Gastroesophageal sphincter (tissue), 3 donors: ENCODE measurements around the gene PSME2.

Experiments used
- EP300 ChIP-seq: sonication (generic); formaldehyde crosslinking; IDR thresholded peaks from one replicate; pipeline ENCODE4 v1.6.1; 2017; ENCODE audit warnings: antibody characterized with exemption, mild to moderate bottlenecking
- POLR2A ChIP-seq, 2 donors: fragments of 450-650 bp; IDR thresholded peaks; one replicate each; pipeline ENCODE4 v1.6.1; 2017; ENCODE audit warnings: antibody characterized with exemption in 2 of 2, mild to moderate bottlenecking in 2 of 2, moderate library complexity in 1 of 2
- POLR2AphosphoS5 ChIP-seq: sonication (generic); formaldehyde crosslinking; IDR thresholded peaks from one replicate; pipeline ENCODE4 v1.6.1; 2017; ENCODE audit warnings: antibody characterized with exemption
- TF ChIP-seq, protein P1 (sequence below), 4 experiments: fragments of 200-600 bp in 2 of 4; fragments of 450-650 bp in 2 of 4; sonication (generic) in 1 of 4; IDR thresholded peaks; one replicate each; pipeline ENCODE4 v1.5.1; 2017 to 2019; ENCODE audit warnings: antibody characterized with exemption in 4 of 4, mild to moderate bottlenecking in 2 of 4, moderate library complexity in 2 of 4

GRCh38 chr14:24189460-24189859 lies 43.0 kb upstream of the PSME2 start:
- TF ChIP-seq, protein P1, sequence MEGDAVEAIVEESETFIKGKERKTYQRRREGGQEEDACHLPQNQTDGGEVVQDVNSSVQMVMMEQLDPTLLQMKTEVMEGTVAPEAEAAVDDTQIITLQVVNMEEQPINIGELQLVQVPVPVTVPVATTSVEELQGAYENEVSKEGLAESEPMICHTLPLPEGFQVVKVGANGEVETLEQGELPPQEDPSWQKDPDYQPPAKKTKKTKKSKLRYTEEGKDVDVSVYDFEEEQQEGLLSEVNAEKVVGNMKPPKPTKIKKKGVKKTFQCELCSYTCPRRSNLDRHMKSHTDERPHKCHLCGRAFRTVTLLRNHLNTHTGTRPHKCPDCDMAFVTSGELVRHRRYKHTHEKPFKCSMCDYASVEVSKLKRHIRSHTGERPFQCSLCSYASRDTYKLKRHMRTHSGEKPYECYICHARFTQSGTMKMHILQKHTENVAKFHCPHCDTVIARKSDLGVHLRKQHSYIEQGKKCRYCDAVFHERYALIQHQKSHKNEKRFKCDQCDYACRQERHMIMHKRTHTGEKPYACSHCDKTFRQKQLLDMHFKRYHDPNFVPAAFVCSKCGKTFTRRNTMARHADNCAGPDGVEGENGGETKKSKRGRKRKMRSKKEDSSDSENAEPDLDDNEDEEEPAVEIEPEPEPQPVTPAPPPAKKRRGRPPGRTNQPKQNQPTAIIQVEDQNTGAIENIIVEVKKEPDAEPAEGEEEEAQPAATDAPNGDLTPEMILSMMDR (IDR thresholded peaks at IDR 0.05) = no peak
- TF ChIP-seq POLR2A (IDR thresholded peaks at IDR 0.05) (no peak), POLR2AphosphoS5 (no peak), EP300 (no peak)
